ENCODE results near the gene SEMA6C. TPM values are rescaled to one million over a fixed set of nuclear protein-coding genes. Genes with fewer than 3 reads are reported as not detected.
A peak's percentile ranks its signal among the peaks of the same experiment; 100 is the strongest.

SEMA6C gene
- total and polyA plus RNA-seq, 4 donors, result 1.4 to 1.5 (median 1.4) TPM

GRCh38 chr1:151176514-151177045 is 30.1 kb upstream of the SEMA6C start:
- DNase-seq (ENCODE audit: low spot score), result no peak
- Histone ChIP-seq H3K27ac (ENCODE audit: low read depth in 1 of 2, low read length in 2 of 2) (no peak overlapping the region), H3K9me3 (ENCODE audit: control insufficient read depth in 4 of 4, low read length in 3 of 4) (no peaks in the 10 kb centered on the region), H3K27me3 (ENCODE audit: control insufficient read depth in 4 of 4, insufficient read depth in 4 of 4, low read length in 3 of 4) (no peaks in the 10 kb centered on the region), H3K9ac (ENCODE audit: low read depth in 1 of 2, low read length in 2 of 2) (no peak overlapping the region), H3K4me1 (ENCODE audit: control insufficient read depth in 4 of 4, insufficient read depth in 4 of 4, low read length in 3 of 4) (no peaks in the 10 kb centered on the region), H3K4me3 (ENCODE audit: low read depth in 1 of 3, low read length in 3 of 3) (no peak overlapping the region), H3K36me3 (ENCODE audit: control insufficient read depth in 4 of 4, insufficient read depth in 3 of 4, low read depth in 1 of 4, low read length in 3 of 4) (peaks cover 7 to 61% (median 34%) of the 10 kb centered on the region in 4 donors)
- WGBS, result 96% methylated on average over 17 of the region's 17 CpGs
- TF ChIP-seq ZBTB33 (IDR thresholded peaks at IDR 0.05), result no peak
- no peak for TF ChIP-seq YY1 (IDR thresholded peaks at IDR 0.05)
- TF ChIP-seq FOXA1 (IDR thresholded peaks at IDR 0.05), result no peak
- no peak for TF ChIP-seq TAF1 (conservative IDR thresholded peaks at IDR 0.05)
- no peak for TF ChIP-seq JUND (IDR thresholded peaks at IDR 0.05)
- no peak for TF ChIP-seq SP1 (IDR thresholded peaks at IDR 0.05)

GRCh38 chr1:151175863-151176262 is 29.4 kb upstream of the SEMA6C start, which contains the start of gene TMOD4:
TSS of gene TMOD4 (minus strand) at chr1:151175981. CDS start at chr1:151174875, 1,106 bp downstream.
- H3K4me1 ChIP-seq (ENCODE audit: control insufficient read depth in 4 of 4, insufficient read depth in 4 of 4, low read length in 3 of 4), result no peaks in the 10 kb centered on the region
- no peak within 1 kb of the TSS for H3K9ac ChIP-seq (ENCODE audit: low read depth in 1 of 2, low read length in 2 of 2)
- DNase-seq (ENCODE audit: low spot score), result no peak
- H3K9me3 ChIP-seq (ENCODE audit: control insufficient read depth in 4 of 4, low read length in 3 of 4), result no peaks in the 10 kb centered on the region
- peaks cover 7 to 62% (median 29%) of the 10 kb centered on the region in 4 donors for H3K36me3 ChIP-seq (ENCODE audit: control insufficient read depth in 4 of 4, insufficient read depth in 3 of 4, low read depth in 1 of 4, low read length in 3 of 4)
- WGBS, result 72% methylated on average over 4 of the region's 4 CpGs
- no peak within 1 kb of the TSS for H3K27ac ChIP-seq (ENCODE audit: low read depth in 1 of 2, low read length in 2 of 2)
- no peak for TF ChIP-seq RAD21 (IDR thresholded peaks at IDR 0.05)
- TF ChIP-seq, protein P1, sequence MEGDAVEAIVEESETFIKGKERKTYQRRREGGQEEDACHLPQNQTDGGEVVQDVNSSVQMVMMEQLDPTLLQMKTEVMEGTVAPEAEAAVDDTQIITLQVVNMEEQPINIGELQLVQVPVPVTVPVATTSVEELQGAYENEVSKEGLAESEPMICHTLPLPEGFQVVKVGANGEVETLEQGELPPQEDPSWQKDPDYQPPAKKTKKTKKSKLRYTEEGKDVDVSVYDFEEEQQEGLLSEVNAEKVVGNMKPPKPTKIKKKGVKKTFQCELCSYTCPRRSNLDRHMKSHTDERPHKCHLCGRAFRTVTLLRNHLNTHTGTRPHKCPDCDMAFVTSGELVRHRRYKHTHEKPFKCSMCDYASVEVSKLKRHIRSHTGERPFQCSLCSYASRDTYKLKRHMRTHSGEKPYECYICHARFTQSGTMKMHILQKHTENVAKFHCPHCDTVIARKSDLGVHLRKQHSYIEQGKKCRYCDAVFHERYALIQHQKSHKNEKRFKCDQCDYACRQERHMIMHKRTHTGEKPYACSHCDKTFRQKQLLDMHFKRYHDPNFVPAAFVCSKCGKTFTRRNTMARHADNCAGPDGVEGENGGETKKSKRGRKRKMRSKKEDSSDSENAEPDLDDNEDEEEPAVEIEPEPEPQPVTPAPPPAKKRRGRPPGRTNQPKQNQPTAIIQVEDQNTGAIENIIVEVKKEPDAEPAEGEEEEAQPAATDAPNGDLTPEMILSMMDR (IDR thresholded peaks at IDR 0.05; ENCODE audit: low read depth, low read length, missing input control), result peak; percentile 35
- H3K4me3 ChIP-seq (ENCODE audit: low read depth in 1 of 3, low read length in 3 of 3), result no peak within 1 kb of the TSS
- H3K27me3 ChIP-seq (ENCODE audit: control insufficient read depth in 4 of 4, insufficient read depth in 4 of 4, low read length in 3 of 4), result no peaks in the 10 kb centered on the region

DNA sequence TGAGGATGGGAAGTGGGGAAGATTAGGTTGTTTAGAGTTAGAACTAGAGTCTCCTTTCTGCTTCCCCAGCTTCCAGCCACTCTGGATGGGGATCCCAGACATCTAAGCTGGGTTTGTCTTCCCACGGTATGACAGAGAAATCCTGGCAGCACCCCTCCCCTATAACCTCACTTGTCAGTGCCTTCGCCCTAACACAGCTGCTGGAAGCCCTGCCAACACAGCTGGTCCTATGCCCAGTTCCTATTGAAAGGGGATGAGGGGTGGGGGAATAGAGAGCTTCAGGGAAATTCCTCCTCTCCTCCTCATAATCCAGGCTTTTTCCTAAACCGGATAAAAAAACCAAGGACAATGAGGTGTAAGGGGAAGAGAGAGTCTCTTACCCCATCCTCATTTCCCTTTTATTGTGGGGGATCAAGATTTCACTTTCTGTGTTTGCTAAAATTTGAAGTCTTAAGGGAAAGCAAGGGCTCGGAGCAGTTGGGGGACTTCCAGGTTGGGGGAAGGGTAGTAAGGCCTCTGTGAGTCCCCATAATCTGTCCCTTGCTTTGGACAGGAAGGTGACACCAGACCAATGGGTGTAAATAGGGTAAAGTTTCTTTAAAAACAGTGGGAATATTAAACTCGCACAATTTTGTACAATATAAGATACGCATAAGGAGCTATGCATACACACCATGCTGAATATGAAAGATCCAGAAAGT is 28.8 kb upstream of the SEMA6C start:
- no peak for DNase-seq (ENCODE audit: low spot score)
- Histone ChIP-seq H3K9ac (ENCODE audit: low read depth in 1 of 2, low read length in 2 of 2) (no peak overlapping the region), H3K4me3 (ENCODE audit: low read depth in 1 of 3, low read length in 3 of 3) (no peak overlapping the region), H3K4me1 (ENCODE audit: control insufficient read depth in 4 of 4, insufficient read depth in 4 of 4, low read length in 3 of 4) (no peaks in the 10 kb centered on the region), H3K9me3 (ENCODE audit: control insufficient read depth in 4 of 4, low read length in 3 of 4) (no peaks in the 10 kb centered on the region), H3K36me3 (ENCODE audit: control insufficient read depth in 4 of 4, insufficient read depth in 3 of 4, low read depth in 1 of 4, low read length in 3 of 4) (peaks cover 7 to 60% (median 26%) of the 10 kb centered on the region in 4 donors), H3K27ac (ENCODE audit: low read depth in 1 of 2, low read length in 2 of 2) (no peak overlapping the region), H3K27me3 (ENCODE audit: control insufficient read depth in 4 of 4, insufficient read depth in 4 of 4, low read length in 3 of 4) (no peaks in the 10 kb centered on the region)
- 84% methylated on average over 6 of the region's 6 CpGs for WGBS
- TF ChIP-seq JUND (IDR thresholded peaks at IDR 0.05), result no peak
- TF ChIP-seq RXRA (IDR thresholded peaks at IDR 0.05), result no peak
- no peak for TF ChIP-seq FOXA1 (IDR thresholded peaks at IDR 0.05)
- TF ChIP-seq ZBTB33 (IDR thresholded peaks at IDR 0.05), result no peak
- no peak for TF ChIP-seq RAD21 (IDR thresholded peaks at IDR 0.05)
- no peak for TF ChIP-seq EGR1 (IDR thresholded peaks at IDR 0.05; ENCODE audit: low read depth in 2 of 2)
- TF ChIP-seq TAF1 (conservative IDR thresholded peaks at IDR 0.05), result no peak
- TF ChIP-seq GABPA (IDR thresholded peaks at IDR 0.05 in 1 of 2, conservative IDR thresholded peaks at IDR 0.05 in 1 of 2), result no peak
- no peak for TF ChIP-seq ATF3 (IDR thresholded peaks at IDR 0.05)
- TF ChIP-seq YY1 (IDR thresholded peaks at IDR 0.05), result no peak
- no peak for TF ChIP-seq FOXA2 (IDR thresholded peaks at IDR 0.05)
- TF ChIP-seq HNF4G (IDR thresholded peaks at IDR 0.05), result no peak
- no peak for TF ChIP-seq REST (IDR thresholded peaks at IDR 0.05)

Measured in liver (tissue), 9 donors.